H1 (cell line): ENCODE measurements around the gene AGAP1.

Experiments
- BACH1 ChIP-seq: IDR thresholded peaks from 2 replicates; pipeline ENCODE4 v1.6.1; 2012; ENCODE audit warnings: low read length, improper control_type of control experiment
- EP300 ChIP-seq, 2 experiments: IDR thresholded peaks; 1 replicate in 1 of 2; 2 replicates in 1 of 2; pipeline ENCODE4 v1.6.1; 2011 to 2012; ENCODE audit warnings: low read depth in 2 of 2, low read length in 2 of 2, mild to moderate bottlenecking in 2 of 2, borderline replicate concordance in 1 of 2, inconsistent platforms in 1 of 2, moderate library complexity in 1 of 2
- JUND ChIP-seq: IDR thresholded peaks from 2 replicates; pipeline ENCODE4 v1.6.1; 2011; ENCODE audit warnings: mild to moderate bottlenecking, improper control_type of control experiment, low read length
- MAFK ChIP-seq: IDR thresholded peaks from 2 replicates; pipeline ENCODE4 v1.6.1; 2012; ENCODE audit warnings: low read depth, mild to moderate bottlenecking, improper control_type of control experiment, low read length
- POLR2A ChIP-seq, 2 experiments: IDR thresholded peaks; 1 replicate in 1 of 2; 2 replicates in 1 of 2; pipeline ENCODE4 v1.6.1; 2011; ENCODE audit warnings: low read depth in 2 of 2, low read length in 2 of 2, mild to moderate bottlenecking in 2 of 2; ENCODE audit errors: control extremely low read depth in 1 of 2
- RXRA ChIP-seq: IDR thresholded peaks from 2 replicates; pipeline ENCODE4 v1.6.1; 2011; ENCODE audit warnings: low read depth, mild to moderate bottlenecking, low read length, moderate library complexity; ENCODE audit not compliant: insufficient read depth
- SP2 ChIP-seq: IDR thresholded peaks from 2 replicates; pipeline ENCODE4 v1.6.1; 2012; ENCODE audit warnings: mild to moderate bottlenecking, low read length, inconsistent platforms
- TAF1 ChIP-seq: IDR thresholded peaks from 2 replicates; pipeline ENCODE4 v1.6.1; 2011; ENCODE audit warnings: mild to moderate bottlenecking, low read depth, low read length
- YY1 ChIP-seq: IDR thresholded peaks from 2 replicates; pipeline ENCODE4 v1.6.1; 2011; ENCODE audit warnings: low read depth, mild to moderate bottlenecking, low read length
- TF ChIP-seq, protein P1 (sequence below): IDR thresholded peaks from 2 replicates; pipeline ENCODE4 v1.6.1; 2012; ENCODE audit warnings: inconsistent platforms
- TF ChIP-seq, protein P2 (sequence below): IDR thresholded peaks from 2 replicates; pipeline ENCODE4 v1.6.1; 2011; ENCODE audit warnings: low read depth, mild to moderate bottlenecking, low read length; ENCODE audit not compliant: insufficient read depth
- TF ChIP-seq, protein P3 (sequence below), 3 experiments: IDR thresholded peaks; 1 replicate in 2 of 3; 2 replicates in 1 of 3; pipeline versions ENCODE4 v1.5.1 to v1.6.1; 2011; ENCODE audit warnings: low read length in 3 of 3, mild to moderate bottlenecking in 3 of 3, inconsistent platforms in 2 of 3, low read depth in 1 of 3, moderate library complexity in 1 of 3; ENCODE audit not compliant: insufficient read depth in 1 of 3; ENCODE audit errors: control extremely low read depth in 1 of 3

DNA sequence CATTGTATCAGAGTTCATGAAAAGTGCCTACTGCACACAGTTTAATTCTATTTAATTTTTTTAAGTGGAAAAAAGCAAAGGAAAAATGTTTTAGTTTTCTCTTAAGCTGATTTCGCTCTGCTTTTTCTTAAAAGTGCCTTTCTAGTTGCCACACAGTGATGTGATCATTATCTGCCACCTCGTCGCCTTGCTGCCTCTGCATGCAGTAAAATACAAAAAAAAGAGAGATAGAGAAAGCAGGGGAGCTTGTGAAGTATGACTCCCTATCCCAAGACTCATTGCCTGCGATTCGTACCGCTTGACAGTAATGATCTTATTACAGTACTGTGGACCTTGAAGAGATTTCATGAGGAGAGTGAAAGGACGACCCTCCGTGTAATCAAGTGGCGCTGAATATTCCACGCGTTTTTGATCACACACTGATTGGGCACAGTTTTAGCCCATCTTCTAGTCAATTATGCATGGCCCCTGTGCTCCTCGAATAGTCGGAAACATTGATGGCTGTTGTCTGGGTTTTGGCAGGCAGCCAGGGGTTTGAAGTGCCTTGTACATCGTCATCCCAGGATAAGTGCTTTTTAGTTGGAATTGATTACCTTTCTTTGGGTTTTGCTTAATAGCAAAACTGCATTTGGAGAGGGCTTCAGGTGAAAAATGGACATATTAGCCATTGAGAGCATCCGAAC lies 486.1 kb downstream of the AGAP1 start:
- no peak for TF ChIP-seq BACH1
- TF ChIP-seq, protein P1, sequence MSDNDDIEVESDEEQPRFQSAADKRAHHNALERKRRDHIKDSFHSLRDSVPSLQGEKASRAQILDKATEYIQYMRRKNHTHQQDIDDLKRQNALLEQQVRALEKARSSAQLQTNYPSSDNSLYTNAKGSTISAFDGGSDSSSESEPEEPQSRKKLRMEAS: no peak
- no peak for TF ChIP-seq SP2
- no peak for TF ChIP-seq YY1
- TF ChIP-seq RXRA: no peak
- no peak for TF ChIP-seq POLR2A (IDR thresholded peaks at IDR 0.05; ENCODE audit: control extremely low read depth in 1 of 2, low read depth in 2 of 2, low read length in 2 of 2)
- no peak for TF ChIP-seq JUND
- TF ChIP-seq EP300 (IDR thresholded peaks at IDR 0.05; ENCODE audit: borderline replicate concordance in 1 of 2, low read depth in 2 of 2, low read length in 2 of 2): no peak
- TF ChIP-seq, protein P2, sequence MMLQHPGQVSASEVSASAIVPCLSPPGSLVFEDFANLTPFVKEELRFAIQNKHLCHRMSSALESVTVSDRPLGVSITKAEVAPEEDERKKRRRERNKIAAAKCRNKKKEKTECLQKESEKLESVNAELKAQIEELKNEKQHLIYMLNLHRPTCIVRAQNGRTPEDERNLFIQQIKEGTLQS: no peak
- TF ChIP-seq, protein P3, sequence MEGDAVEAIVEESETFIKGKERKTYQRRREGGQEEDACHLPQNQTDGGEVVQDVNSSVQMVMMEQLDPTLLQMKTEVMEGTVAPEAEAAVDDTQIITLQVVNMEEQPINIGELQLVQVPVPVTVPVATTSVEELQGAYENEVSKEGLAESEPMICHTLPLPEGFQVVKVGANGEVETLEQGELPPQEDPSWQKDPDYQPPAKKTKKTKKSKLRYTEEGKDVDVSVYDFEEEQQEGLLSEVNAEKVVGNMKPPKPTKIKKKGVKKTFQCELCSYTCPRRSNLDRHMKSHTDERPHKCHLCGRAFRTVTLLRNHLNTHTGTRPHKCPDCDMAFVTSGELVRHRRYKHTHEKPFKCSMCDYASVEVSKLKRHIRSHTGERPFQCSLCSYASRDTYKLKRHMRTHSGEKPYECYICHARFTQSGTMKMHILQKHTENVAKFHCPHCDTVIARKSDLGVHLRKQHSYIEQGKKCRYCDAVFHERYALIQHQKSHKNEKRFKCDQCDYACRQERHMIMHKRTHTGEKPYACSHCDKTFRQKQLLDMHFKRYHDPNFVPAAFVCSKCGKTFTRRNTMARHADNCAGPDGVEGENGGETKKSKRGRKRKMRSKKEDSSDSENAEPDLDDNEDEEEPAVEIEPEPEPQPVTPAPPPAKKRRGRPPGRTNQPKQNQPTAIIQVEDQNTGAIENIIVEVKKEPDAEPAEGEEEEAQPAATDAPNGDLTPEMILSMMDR (IDR thresholded peaks at IDR 0.05; ENCODE audit: control extremely low read depth in 1 of 3, insufficient read depth in 1 of 3, low read depth in 1 of 3, low read length in 3 of 3): no peak
- no peak for TF ChIP-seq TAF1
- no peak for TF ChIP-seq MAFK
